Body of pancreas (tissue), 4 donors: ENCODE measurements around the gene SMIM1. TPM values are rescaled to one million over a fixed set of nuclear protein-coding genes. Genes with fewer than 3 reads are reported as not detected.
A peak's percentile ranks its signal among the peaks of the same experiment; 100 is the strongest.

Source experiments
- ATAC-seq: fragments of 150-250 bp; one replicate; pipeline ENCODE4 v1.9.1; 2016
- DNase-seq, 4 donors: peaks; one replicate each; pipeline ENCODE4 v3.0.0-alpha.2; 2019
- H3K27ac ChIP-seq, 4 donors: fragments of 200-600 bp; sonication (generic); 1 replicate in 3 of 4; 2 replicates in 1 of 4; pipeline versions ENCODE4 v1.5.1 to v1.6.1; 2016 to 2019; ENCODE audit warnings: mild to moderate bottlenecking in 1 of 4, mixed read lengths in 1 of 4, moderate library complexity in 1 of 4
- H3K27me3 ChIP-seq, 2 donors: fragments of 200-600 bp; sonication (generic); one replicate each; pipeline ENCODE4 v1.6.0; 2016; ENCODE audit warnings: mild to moderate bottlenecking in 1 of 2
- H3K36me3 ChIP-seq, 2 donors: fragments of 200-600 bp; sonication (generic); replicated peaks in 1 of 2; 2 replicates each; pipeline ENCODE4 v1.5.1; 2016; ENCODE audit warnings: low read depth in 2 of 2; ENCODE audit not compliant: insufficient read depth in 1 of 2
- H3K4me1 ChIP-seq: fragments of 200-600 bp; sonication (generic); one replicate; pipeline ENCODE4 v1.6.0; 2016
- H3K4me3 ChIP-seq, 2 donors: fragments of 200-600 bp; sonication (generic); 1 replicate in 1 of 2; 2 replicates in 1 of 2; pipeline ENCODE4 v1.5.1; 2016 to 2019
- H3K9me3 ChIP-seq, 3 donors: fragments of 200-600 bp; sonication (generic); 1 replicate in 2 of 3; 2 replicates in 1 of 3; pipeline ENCODE4 v1.5.1; 2016
- CTCF ChIP-seq, 7 experiments: fragments of 450-650 bp in 4 of 7; fragments of 200-600 bp in 3 of 7; sonication (generic) in 3 of 7; IDR thresholded peaks; one replicate each; pipeline ENCODE4 v1.5.1; 2016 to 2019; ENCODE audit warnings: antibody characterized with exemption in 7 of 7
- POLR2A ChIP-seq, 3 donors: fragments of 450-650 bp; IDR thresholded peaks; one replicate each; pipeline ENCODE4 v1.6.1; 2016; ENCODE audit warnings: antibody characterized with exemption in 3 of 3, mild to moderate bottlenecking in 2 of 3
- WGBS, 2 donors: methylation state at CpG; one replicate each; pipeline ENCODE4 v1.1.5; 2017; 5-methylcytosine and 5-hydroxymethylcytosine counted together
- intact Hi-C: fragments of 100-400 bp; cut with DNase I; formaldehyde crosslinking; loops from one replicate; pipeline ENCODE4 v1.15.1; 2023
- total RNA-seq, 2 donors: library from RNA; depleted of rRNA; stranded (reverse); fragments of >200 nt; gene quantifications; one replicate each; pipeline ENCODE4 v1.1.0, GENCODE V29; 2016

The SMIM1 gene
- total RNA-seq, 2 donors from 2014 or later = 5.2 TPM; not detected in 1

GRCh38 chr1:3768811-3769390 lies 3.6 kb upstream of the SMIM1 start:
- 84 to 88% methylated on average over 7 to 22 of the region's 22 CpGs for WGBS, 2 donors
- Histone ChIP-seq H3K4me3 (no peak overlapping the region), H3K27ac (no peak overlapping the region), H3K36me3 (no peaks in the 10 kb centered on the region), H3K9me3 (no peaks in the 10 kb centered on the region), H3K27me3 (no peaks in the 10 kb centered on the region), H3K4me1 (peaks cover 41% of the 10 kb centered on the region)
- DNase-seq = no peak
- TF ChIP-seq CTCF (IDR thresholded peaks at IDR 0.05) = no peak
- TF ChIP-seq POLR2A (IDR thresholded peaks at IDR 0.05) = no peak
- ATAC-seq = no peak
- intact Hi-C loops = no loop called here

GRCh38 chr1:3770047-3770765 lies 2.3 kb upstream of the SMIM1 start:
- peaks cover 48% of the 10 kb centered on the region for H3K4me1 ChIP-seq
- intact Hi-C loops = no loop called here
- H3K9me3 ChIP-seq = no peaks in the 10 kb centered on the region
- no peak for DNase-seq
- H3K4me3 ChIP-seq = no peak overlapping the region
- H3K27me3 ChIP-seq = no peaks in the 10 kb centered on the region
- H3K36me3 ChIP-seq = no peaks in the 10 kb centered on the region
- H3K27ac ChIP-seq = no peak overlapping the region
- WGBS, 2 donors = 84 to 91% methylated on average over 13 to 16 of the region's 16 CpGs
- TF ChIP-seq CTCF (IDR thresholded peaks at IDR 0.05) (no peak), POLR2A (IDR thresholded peaks at IDR 0.05) (no peak)
- ATAC-seq = no peak

GRCh38 chr1:3771108-3772026 lies 1.2 kb upstream of the SMIM1 start:
- H3K27me3 ChIP-seq = no peaks in the 10 kb centered on the region
- H3K4me3 ChIP-seq = peak overlapping the region in 1 of 2 donors; percentile 87
- 31 to 34% methylated on average over 14 to 32 of the region's 32 CpGs for WGBS, 2 donors
- ATAC-seq (no peak), DNase-seq (peak in 2 of 4 donors; percentile 45 to 53)
- peaks cover 59% of the 10 kb centered on the region for H3K4me1 ChIP-seq
- TF ChIP-seq CTCF (IDR thresholded peaks at IDR 0.05) = no peak
- TF ChIP-seq POLR2A (IDR thresholded peaks at IDR 0.05) = no peak
- intact Hi-C loops = no loop called here
- H3K36me3 ChIP-seq = no peaks in the 10 kb centered on the region
- H3K9me3 ChIP-seq = no peaks in the 10 kb centered on the region
- peak overlapping the region; percentile 34 to 67 (median 62) for H3K27ac ChIP-seq

GRCh38 chr1:3772027-3772714 lies 378 bp upstream of the SMIM1 start:
- Histone ChIP-seq H3K4me1 (peaks cover 58% of the 10 kb centered on the region), H3K4me3 (peak overlapping the region; percentile 53 to 87), H3K9me3 (no peaks in the 10 kb centered on the region), H3K27me3 (no peaks in the 10 kb centered on the region), H3K27ac (peak overlapping the region; percentile 53 to 75 (median 68)), H3K36me3 (no peaks in the 10 kb centered on the region)
- no peak for TF ChIP-seq CTCF (IDR thresholded peaks at IDR 0.05)
- TF ChIP-seq POLR2A (IDR thresholded peaks at IDR 0.05) = peak in 2 of 3 donors; percentile 59 to 61
- 1 to 5% methylated on average over 11 to 52 of the region's 61 CpGs for WGBS, 2 donors
- peak; percentile 95 to 97 (median 96) for DNase-seq
- intact Hi-C loops = no loop called here
- ATAC-seq = peak; percentile 90
